ENCODE data around the gene SET.

GRCh38 chr9:128718047-128718446 is 29.0 kb downstream of the SET start:
- TF ChIP-seq GABPA (IDR thresholded peaks at IDR 0.05; ENCODE audit: borderline replicate concordance, insufficient read depth, low read length) (no peak), RBBP5 (IDR thresholded peaks at IDR 0.05; ENCODE audit: borderline replicate concordance, low read depth, low read length) (no peak), SIN3A (conservative IDR thresholded peaks at IDR 0.05 in 1 of 2, IDR thresholded peaks at IDR 0.05 in 1 of 2; ENCODE audit: low read depth in 1 of 2, low read length in 2 of 2) (no peak), RAD21 (IDR thresholded peaks at IDR 0.05 in 1 of 2, conservative IDR thresholded peaks at IDR 0.05 in 1 of 2; ENCODE audit: low read depth in 2 of 2, low read length in 2 of 2) (no peak), EP300 (IDR thresholded peaks at IDR 0.05; ENCODE audit: borderline replicate concordance in 1 of 2, low read depth in 2 of 2, low read length in 2 of 2) (no peak), CREB1 (IDR thresholded peaks at IDR 0.05) (no peak), CTCF (IDR thresholded peaks at IDR 0.05; ENCODE audit: control extremely low read depth in 1 of 3, insufficient read depth in 1 of 3, low read depth in 1 of 3, low read length in 3 of 3) (no peak), POLR2AphosphoS5 (IDR thresholded peaks at IDR 0.05; ENCODE audit: low read depth, low read length) (no peak), POLR2A (IDR thresholded peaks at IDR 0.05; ENCODE audit: control extremely low read depth in 1 of 2, low read depth in 2 of 2, low read length in 2 of 2) (no peak), JUN (IDR thresholded peaks at IDR 0.05; ENCODE audit: low read depth, low read length) (no peak)

Measured in H1 (cell line).